Psoas muscle (tissue), 8 donors: ENCODE measurements around the gene FOXF1. TPM values are rescaled to one million over a fixed set of nuclear protein-coding genes. Genes with fewer than 3 reads are reported as not detected.

Experiments
- ATAC-seq, 4 donors: fragments of 200-7000 bp; cut with Tn5 transposase; one replicate each; pipeline ENCODE4 v1.9.1; 2020; ENCODE audit warnings: moderate library complexity in 3 of 4, mild to moderate bottlenecking in 2 of 4
- DNase-seq, 2 donors: peaks; one replicate each; pipeline ENCODE4 v3.0.0-alpha.2; 2020
- H3K27ac ChIP-seq: fragments of 200-600 bp; one replicate; pipeline ENCODE4 v1.8.0; 2022
- H3K27me3 ChIP-seq, 3 donors: fragments of 200-600 bp in 1 of 3; one replicate each; pipeline versions ENCODE4 v1.6.1 to v1.8.0; 2013 to 2022; ENCODE audit warnings: low read length in 2 of 3, mild to moderate bottlenecking in 2 of 3, moderate library complexity in 1 of 3; ENCODE audit not compliant: insufficient read depth in 3 of 3
- H3K36me3 ChIP-seq, 2 donors: fragments of 200-600 bp in 1 of 2; one replicate each; pipeline versions ENCODE4 v1.6.1 to v1.8.0; 2013 to 2022; ENCODE audit warnings: low read depth in 1 of 2, mild to moderate bottlenecking in 1 of 2, moderate library complexity in 1 of 2; ENCODE audit not compliant: insufficient read depth in 1 of 2
- H3K4me1 ChIP-seq: fragments of 200-600 bp; one replicate; pipeline ENCODE4 v1.8.0; 2022
- H3K4me3 ChIP-seq: fragments of 200-600 bp; one replicate; pipeline ENCODE4 v1.8.0; 2022; ENCODE audit warnings: mild to moderate bottlenecking
- H3K9me3 ChIP-seq: fragments of 200-600 bp; one replicate; pipeline ENCODE4 v1.8.0; 2022
- WGBS, 3 donors: extraction: QIAGEN DNeasy Blood & Tissue Kit; methylation state at CpG; one replicate each; pipeline versions ENCODE4 v1.1.6 to v1.1.7; 2013; 5-methylcytosine and 5-hydroxymethylcytosine counted together
- intact Hi-C, 2 donors: fragments of 100-400 bp; cut with DNase I; formaldehyde crosslinking; loops; one replicate each; pipeline versions ENCODE4 v1.11.0 to v1.14.2; 2022
- polyA plus RNA-seq, 3 donors: library from polyadenylated mRNA; stranded (reverse); fragments of 200-250 nt; gene quantifications; one replicate each; pipeline ENCODE4 v1.2.3, GENCODE V29; 2013
- total RNA-seq, 4 donors: library from RNA; stranded (reverse); fragmentation: NEBNext Ultra II Directional in 2 of 4; extraction: Animal tissue kit (Norgen Biotek cat#: 25700) in 2 of 4; gene quantifications; one replicate each; pipeline versions ENCODE4 v1.2.1 to v1.2.4, GENCODE V29; 2021 to 2023
- TF ChIP-seq, protein P1 (sequence below): fragments of 200-600 bp; IDR thresholded peaks from one replicate; pipeline ENCODE4 v1.8.0; 2022; ENCODE audit warnings: antibody characterized with exemption
- donor health status: healthy with polysubstance abuse.
- donor health status: DM: no; HTN: no; CAD: no; lungs with moderate emphysema.
- donor health status: Bipolar disorder and iron deficiency.
- donor health status: healthy.
- donor health status: DM: yes; HTN: yes; CAD: no.
- donor health status: DM: no; HTN: no; CAD: no.
- donor health status: DM: no; HTN: no; CAD: no.
- donor health status: DM: yes; HTN: yes; CAD: no.

The FOXF1 gene
- total and polyA plus RNA-seq, 7 donors: 0.01 to 0.12 (median 0.03) TPM; not detected in 2

- Histone ChIP-seq H3K27ac (no peak overlapping the region), H3K9me3 (no peaks in the 10 kb centered on the region), H3K4me1 (peaks cover 11% of the 10 kb centered on the region), H3K36me3 (no peaks in the 10 kb centered on the region), H3K27me3 (peaks cover 0 to 95% (median 45%) of the 10 kb centered on the region in 3 donors), H3K4me3 (no peak overlapping the region)
- ATAC-seq (no peak), DNase-seq (peak in 1 of 2 donors; percentile 43)
- TF ChIP-seq, protein P1, sequence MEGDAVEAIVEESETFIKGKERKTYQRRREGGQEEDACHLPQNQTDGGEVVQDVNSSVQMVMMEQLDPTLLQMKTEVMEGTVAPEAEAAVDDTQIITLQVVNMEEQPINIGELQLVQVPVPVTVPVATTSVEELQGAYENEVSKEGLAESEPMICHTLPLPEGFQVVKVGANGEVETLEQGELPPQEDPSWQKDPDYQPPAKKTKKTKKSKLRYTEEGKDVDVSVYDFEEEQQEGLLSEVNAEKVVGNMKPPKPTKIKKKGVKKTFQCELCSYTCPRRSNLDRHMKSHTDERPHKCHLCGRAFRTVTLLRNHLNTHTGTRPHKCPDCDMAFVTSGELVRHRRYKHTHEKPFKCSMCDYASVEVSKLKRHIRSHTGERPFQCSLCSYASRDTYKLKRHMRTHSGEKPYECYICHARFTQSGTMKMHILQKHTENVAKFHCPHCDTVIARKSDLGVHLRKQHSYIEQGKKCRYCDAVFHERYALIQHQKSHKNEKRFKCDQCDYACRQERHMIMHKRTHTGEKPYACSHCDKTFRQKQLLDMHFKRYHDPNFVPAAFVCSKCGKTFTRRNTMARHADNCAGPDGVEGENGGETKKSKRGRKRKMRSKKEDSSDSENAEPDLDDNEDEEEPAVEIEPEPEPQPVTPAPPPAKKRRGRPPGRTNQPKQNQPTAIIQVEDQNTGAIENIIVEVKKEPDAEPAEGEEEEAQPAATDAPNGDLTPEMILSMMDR: no peak
- intact Hi-C loops: loop anchor here (2.0 to 5.0 kb wide), 2 partner anchors 178 to 447 kb away; no protein-coding TSS in a partner anchor
- WGBS, 3 donors: 61 to 73% (median 61%) methylated on average over 16 of the region's 16 CpGs
Observed at GRCh38 chr16:86519007-86519648, 8.8 kb downstream of the FOXF1 start.

GRCh38 chr16:86519649-86520316, 9.5 kb downstream of the FOXF1 start:
- Histone ChIP-seq H3K4me1 (peaks cover 11% of the 10 kb centered on the region), H3K9me3 (no peaks in the 10 kb centered on the region), H3K36me3 (no peaks in the 10 kb centered on the region), H3K27me3 (peaks cover 0 to 88% (median 45%) of the 10 kb centered on the region in 3 donors), H3K4me3 (no peak overlapping the region), H3K27ac (no peak overlapping the region)
- DNase-seq (peak; percentile 56 to 81), ATAC-seq (peak in 3 of 4 donors; percentile 48 to 67 (median 57))
- intact Hi-C loops: loop anchor here (2.0 to 5.0 kb wide), 5 partner anchors 179 to 699 kb away; no protein-coding TSS in a partner anchor
- 17 to 19% (median 18%) methylated on average over 31 of the region's 31 CpGs for WGBS, 3 donors
- TF ChIP-seq, protein P1: peak; percentile 86

DNA sequence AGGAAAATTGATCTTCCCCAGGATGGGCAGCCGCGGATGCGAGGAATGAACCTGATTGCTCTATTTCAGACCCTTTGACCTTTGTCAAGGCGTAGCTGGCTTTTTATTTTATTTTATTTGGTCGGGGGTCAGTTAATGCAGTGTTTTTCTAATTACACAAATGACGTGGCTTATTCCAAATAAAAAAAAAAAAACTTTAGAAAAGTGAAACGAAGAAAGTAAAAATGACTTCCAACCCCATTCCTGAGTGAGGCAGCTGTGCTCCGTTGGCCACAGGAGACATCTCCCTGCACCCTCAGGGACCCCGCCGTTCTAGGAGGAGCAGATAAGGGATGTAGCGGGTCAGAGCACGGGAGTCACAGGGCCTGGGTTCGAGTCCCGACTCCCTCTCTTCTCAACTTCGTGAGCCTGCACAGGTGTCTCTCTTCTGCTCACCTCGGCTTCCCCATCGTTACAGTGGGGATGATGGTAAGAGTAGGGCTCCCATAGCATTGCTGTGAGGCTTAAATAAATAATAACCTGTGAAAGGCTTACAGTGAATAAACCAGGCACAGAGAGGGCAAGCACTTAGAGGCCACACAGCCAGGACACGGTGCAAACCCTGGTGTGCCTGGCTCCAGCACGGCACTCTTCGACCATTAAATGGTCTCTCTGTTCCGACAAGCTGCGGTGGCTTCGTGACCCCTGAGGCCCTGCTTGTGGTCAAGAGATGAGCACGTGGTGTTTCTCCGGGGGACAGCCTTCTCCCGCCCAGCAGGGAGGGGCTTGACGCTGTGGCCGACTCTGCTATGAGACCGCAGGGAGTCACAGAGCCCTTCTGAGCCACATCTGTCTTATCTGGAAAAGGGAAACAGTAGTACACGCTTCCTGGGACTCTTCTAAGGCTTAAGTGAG, 10.2 kb downstream of the FOXF1 start:
- H3K9me3 ChIP-seq: no peaks in the 10 kb centered on the region
- intact Hi-C loops: loop anchor here (2.0 to 5.0 kb wide), 3 partner anchors 448 to 700 kb away; no protein-coding TSS in a partner anchor
- 45 to 48% (median 46%) methylated on average over 30 of the region's 30 CpGs for WGBS, 3 donors
- ATAC-seq: no peak
- peak in 1 of 2 donors; percentile 46 for DNase-seq
- TF ChIP-seq, protein P1: no peak
- peaks cover 9% of the 10 kb centered on the region for H3K4me1 ChIP-seq
- no peak overlapping the region for H3K4me3 ChIP-seq
- no peaks in the 10 kb centered on the region for H3K36me3 ChIP-seq
- H3K27me3 ChIP-seq: peaks cover 0 to 80% (median 38%) of the 10 kb centered on the region in 3 donors
- no peak overlapping the region for H3K27ac ChIP-seq

GRCh38 chr16:86521236-86522197, 11.2 kb downstream of the FOXF1 start:
- 68 to 79% (median 76%) methylated on average over 34 to 35 of the region's 35 CpGs for WGBS, 3 donors
- ATAC-seq (no peak), DNase-seq (peak in 1 of 2 donors; percentile 44)
- no peaks in the 10 kb centered on the region for H3K36me3 ChIP-seq
- H3K27ac ChIP-seq: no peak overlapping the region
- peaks cover 0 to 71% (median 31%) of the 10 kb centered on the region in 3 donors for H3K27me3 ChIP-seq
- H3K4me3 ChIP-seq: no peak overlapping the region
- TF ChIP-seq, protein P1: no peak
- no peaks in the 10 kb centered on the region for H3K9me3 ChIP-seq
- intact Hi-C loops: loop anchor here (2.0 to 5.0 kb wide), 3 partner anchors 449 to 701 kb away; no protein-coding TSS in a partner anchor
- no peaks in the 10 kb centered on the region for H3K4me1 ChIP-seq
